H9 (cell line): ENCODE results near the gene CNTN2. TPM values are rescaled to one million over a fixed set of nuclear protein-coding genes. Genes with fewer than 3 reads are reported as not detected.

Source experiments
- DNase-seq: peaks from one replicate; pipeline ENCODE4 v3.0.0-alpha.2; 2017
- H2AFZ ChIP-seq: one replicate; pipeline ENCODE4 v1.6.1; 2013; ENCODE audit warnings: mild to moderate bottlenecking, low read length, control low read depth, moderate library complexity
- H2AK5ac ChIP-seq: 2 replicates; pipeline ENCODE4 v1.6.1; 2013; ENCODE audit warnings: low read length, control low read depth, mixed read lengths; ENCODE audit not compliant: insufficient read length
- H2BK120ac ChIP-seq: one replicate; pipeline ENCODE4 v1.6.1; 2013; ENCODE audit warnings: low read depth, mild to moderate bottlenecking, low read length, control low read depth, inconsistent platforms; ENCODE audit not compliant: poor library complexity, severe bottlenecking
- H2BK12ac ChIP-seq: 2 replicates; pipeline ENCODE4 v1.6.1; 2013; ENCODE audit warnings: low read length, control low read depth, mixed read lengths, low read depth; ENCODE audit not compliant: insufficient read length
- H2BK15ac ChIP-seq: 2 replicates; pipeline ENCODE4 v1.6.1; 2013; ENCODE audit warnings: low read depth, low read length, control low read depth
- H2BK20ac ChIP-seq: one replicate; pipeline ENCODE4 v1.6.1; 2013; ENCODE audit warnings: low read depth, mild to moderate bottlenecking, low read length, control low read depth, inconsistent platforms; ENCODE audit not compliant: poor library complexity, severe bottlenecking
- H2BK5ac ChIP-seq: 2 replicates; pipeline ENCODE4 v1.6.1; 2013; ENCODE audit warnings: low read length, control low read depth, mixed read lengths; ENCODE audit not compliant: insufficient read length
- H3K14ac ChIP-seq: 2 replicates; pipeline ENCODE4 v1.6.1; 2013; ENCODE audit warnings: low read length, control low read depth; ENCODE audit not compliant: insufficient read depth
- H3K18ac ChIP-seq: 2 replicates; pipeline ENCODE4 v1.6.1; 2013; ENCODE audit warnings: low read depth, mild to moderate bottlenecking, mixed read lengths, low read length, control low read depth; ENCODE audit not compliant: insufficient read length
- H3K23ac ChIP-seq: 2 replicates; pipeline ENCODE4 v1.6.1; 2013; ENCODE audit warnings: low read length, control low read depth, mixed read lengths, low read depth; ENCODE audit not compliant: insufficient read length
- H3K23me2 ChIP-seq: 2 replicates; pipeline ENCODE4 v1.6.1; 2013; ENCODE audit warnings: low read depth, mild to moderate bottlenecking, mixed read lengths, low read length, control low read depth; ENCODE audit not compliant: insufficient read length, poor library complexity, severe bottlenecking
- H3K27ac ChIP-seq: 2 replicates; pipeline ENCODE4 v1.5.1; 2013; ENCODE audit warnings: low read length, control low read depth, mixed read lengths, low read depth; ENCODE audit not compliant: insufficient read length
- H3K27me3 ChIP-seq: 2 replicates; pipeline ENCODE4 v1.6.1; 2013; ENCODE audit warnings: low read length, control low read depth, inconsistent platforms; ENCODE audit not compliant: insufficient read depth
- H3K4ac ChIP-seq: 2 replicates; pipeline ENCODE4 v1.6.1; 2013; ENCODE audit warnings: low read depth, mild to moderate bottlenecking, control low read depth, inconsistent platforms, low read length, moderate library complexity
- H3K4me1 ChIP-seq: 2 replicates; pipeline ENCODE4 v1.6.1; 2013; ENCODE audit warnings: low read length, control low read depth, inconsistent platforms; ENCODE audit not compliant: insufficient read depth
- H3K4me2 ChIP-seq: 2 replicates; pipeline ENCODE4 v1.6.1; 2013; ENCODE audit warnings: low read length, control low read depth, mixed read lengths; ENCODE audit not compliant: insufficient read length, insufficient read depth
- H3K56ac ChIP-seq: 2 replicates; pipeline ENCODE4 v1.6.1; 2013; ENCODE audit warnings: low read depth, mild to moderate bottlenecking, mixed read lengths, low read length, control low read depth; ENCODE audit not compliant: insufficient read length
- H3K79me1 ChIP-seq: 2 replicates; pipeline ENCODE4 v1.6.1; 2013; ENCODE audit warnings: low read depth, mild to moderate bottlenecking, moderate library complexity, low read length, control low read depth, inconsistent platforms; ENCODE audit not compliant: insufficient read depth, poor library complexity, severe bottlenecking
- H3K79me2 ChIP-seq: 2 replicates; pipeline ENCODE4 v1.6.1; 2013; ENCODE audit warnings: low read length, control low read depth, inconsistent platforms; ENCODE audit not compliant: insufficient read depth
- H3K9ac ChIP-seq: 2 replicates; pipeline ENCODE4 v1.6.1; 2013; ENCODE audit warnings: low read length, control low read depth, mixed read lengths; ENCODE audit not compliant: insufficient read length; ENCODE audit errors: extremely low read depth
- H3K9me3 ChIP-seq: one replicate; pipeline ENCODE4 v1.6.1; 2013; ENCODE audit warnings: low read depth, low read length, inconsistent platforms; ENCODE audit not compliant: control insufficient read depth
- H3T11ph ChIP-seq: one replicate; pipeline ENCODE4 v1.6.1; 2013; ENCODE audit warnings: mild to moderate bottlenecking, low read length, control low read depth, inconsistent platforms
- H4K20me1 ChIP-seq: one replicate; pipeline ENCODE4 v1.6.1; 2013; ENCODE audit not compliant: control insufficient read depth, insufficient read length, insufficient read depth
- H4K5ac ChIP-seq: 2 replicates; pipeline ENCODE4 v1.6.1; 2013; ENCODE audit warnings: low read depth, mild to moderate bottlenecking, mixed read lengths, low read length, control low read depth; ENCODE audit not compliant: insufficient read length
- H4K8ac ChIP-seq: replicated peaks from 2 replicates; pipeline ENCODE4 v1.6.1; 2013; ENCODE audit warnings: low read length, control low read depth, mixed read lengths, low read depth; ENCODE audit not compliant: insufficient read length
- H4K91ac ChIP-seq: 2 replicates; pipeline ENCODE4 v1.6.1; 2013; ENCODE audit warnings: low read depth, mild to moderate bottlenecking, moderate library complexity, mixed read lengths, low read length, control low read depth; ENCODE audit not compliant: insufficient read length
- H3K27ac Mint-ChIP-seq, 3 experiments: 2 replicates in 2 of 3; 3 replicates in 1 of 3; pipeline ENCODE4 v1.8.0; 2020 to 2021; ENCODE audit warnings: mixed read lengths in 3 of 3, mild to moderate bottlenecking in 1 of 3, moderate library complexity in 1 of 3
- H3K27me3 Mint-ChIP-seq: 2 replicates; pipeline ENCODE4 v1.8.0; 2021; ENCODE audit warnings: low read depth, mild to moderate bottlenecking, moderate library complexity, mixed read lengths
- H3K36me3 Mint-ChIP-seq, 3 experiments: 2 replicates in 2 of 3; 3 replicates in 1 of 3; pipeline ENCODE4 v1.8.0; 2020 to 2021; ENCODE audit warnings: low read depth in 3 of 3, mixed read lengths in 3 of 3; ENCODE audit not compliant: insufficient read depth in 1 of 3
- H3K4me1 Mint-ChIP-seq, 2 experiments: 2 replicates each; pipeline ENCODE4 v1.8.0; 2020; ENCODE audit warnings: mixed read lengths in 2 of 2
- H3K4me3 Mint-ChIP-seq, 2 experiments: 2 replicates in 1 of 2; 3 replicates in 1 of 2; pipeline ENCODE4 v1.8.0; 2020 to 2021; ENCODE audit warnings: mild to moderate bottlenecking in 2 of 2, mixed read lengths in 2 of 2, moderate library complexity in 1 of 2
- H3K9me3 Mint-ChIP-seq, 2 experiments: 2 replicates in 1 of 2; 3 replicates in 1 of 2; pipeline ENCODE4 v1.8.0; 2020; ENCODE audit warnings: mild to moderate bottlenecking in 2 of 2, mixed read lengths in 2 of 2, moderate library complexity in 1 of 2
- CTCF ChIP-seq: fragments of 200-600 bp; sonication (generic); conservative IDR thresholded peaks from 3 replicates; pipeline ENCODE4 v1.8.0; 2021; ENCODE audit warnings: antibody characterized with exemption, mild to moderate bottlenecking
- WGBS: extraction: QIAGEN DNeasy Blood & Tissue Kit; methylation state at CpG from one replicate; pipeline ENCODE4 v1.1.7; 2013; ENCODE audit warnings: missing lambda C conversion rate, low lambda C conversion rate, mixed read lengths; ENCODE audit not compliant: insufficient read length; ENCODE audit errors: extremely low coverage; 5-methylcytosine and 5-hydroxymethylcytosine counted together
- total RNA-seq: library from RNA; stranded (reverse); gene quantifications from 2 replicates; pipeline ENCODE4 v1.2.1, GENCODE V29; 2021

The CNTN2 gene
- total RNA-seq, 1 experiment from 2014 or later = 0.42 TPM

- Histone ChIP-seq H3K9ac (no peak overlapping the region), H2BK15ac (no peak overlapping the region), H3K79me1 (peaks cover 7% of the 10 kb centered on the region), H2BK5ac (no peak overlapping the region), H3K27me3 (no peaks in the 10 kb centered on the region), H3K14ac (no peak overlapping the region), H4K91ac (no peak overlapping the region), H2BK120ac (no peak overlapping the region), H3K9me3 (no peaks in the 10 kb centered on the region), H2BK20ac (no peak overlapping the region), H4K20me1 (no peaks in the 10 kb centered on the region), H2AFZ (no peak overlapping the region), H3K4me1 (no peaks in the 10 kb centered on the region), H3T11ph (no peak overlapping the region), H4K5ac (no peak overlapping the region), H3K4me2 (no peak overlapping the region), H3K23ac (no peak overlapping the region), H3K56ac (no peak overlapping the region), H3K79me2 (no peaks in the 10 kb centered on the region), H3K4ac (no peak overlapping the region), H3K27ac (no peak overlapping the region), H3K18ac (no peak overlapping the region), H2AK5ac (no peak overlapping the region), H3K23me2 (no peaks in the 10 kb centered on the region), H4K8ac (no peak overlapping the region), H2BK12ac (no peak overlapping the region)
- Mint-ChIP-seq H3K4me3 (no peak overlapping the region), H3K36me3 (peaks cover 49 to 91% (median 91%) of the 10 kb centered on the region in 3 experiments; a peak in 6 of 7 replicates), H3K9me3 (no peaks in the 10 kb centered on the region), H3K27ac (no peak overlapping the region), H3K4me1 (no peaks in the 10 kb centered on the region), H3K27me3 (no peaks in the 10 kb centered on the region)
- no CpG with 5 or more reads among the region's 3 CpGs for WGBS
- DNase-seq = no peak
- no peak for TF ChIP-seq CTCF
These were observed 59.4 kb downstream of the CNTN2 start for GRCh38 chr1:205102404-205102803.
